Measurements from ENCODE around the gene CUBN.

CUBN gene

GRCh38 chr10:17068953-17069352 lies 60.7 kb downstream of the CUBN start:
- no peak for DNase-seq (ENCODE audit: low read depth)

DNA sequence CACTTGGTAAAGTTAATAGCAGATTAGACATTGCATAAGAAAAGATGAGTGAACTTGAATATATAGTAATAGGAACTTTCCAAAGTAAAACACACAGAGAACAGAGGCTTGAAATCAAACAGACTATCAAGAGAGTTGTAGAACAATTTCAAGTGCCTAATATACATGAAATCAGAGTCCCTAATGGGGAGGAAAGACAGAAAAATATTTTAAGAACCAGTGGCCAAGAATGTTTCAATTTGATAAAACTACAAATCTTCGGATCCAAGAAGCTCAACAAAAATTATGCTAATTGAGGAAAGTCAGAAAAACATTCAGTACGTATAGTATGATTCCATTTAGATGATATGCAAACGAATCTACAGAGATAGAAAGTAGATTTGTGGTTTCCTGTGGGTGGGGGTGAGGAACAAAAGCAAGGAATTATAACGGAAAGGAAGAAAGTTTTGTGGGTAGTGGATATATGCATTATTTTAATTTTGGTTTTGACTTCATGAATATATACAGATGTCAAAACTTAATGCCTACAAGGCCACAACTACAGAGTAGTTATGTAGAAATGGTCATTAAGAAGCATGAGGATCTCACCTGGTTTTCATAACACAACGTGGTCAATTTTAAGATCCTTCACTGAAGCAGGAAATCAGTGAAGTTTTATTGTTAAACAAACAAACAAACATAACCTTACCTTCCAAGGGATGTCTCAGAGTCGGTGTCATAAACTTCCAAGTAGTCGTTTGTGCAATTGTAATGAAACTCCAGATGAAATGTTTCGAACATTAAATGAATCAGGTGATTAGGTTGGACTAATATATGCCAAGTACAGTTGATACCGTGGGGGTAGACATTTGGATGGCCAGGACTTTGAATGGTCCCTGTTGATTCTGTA lies 62.0 kb downstream of the CUBN start:
- DNase-seq (ENCODE audit: low read depth), result no peak

DNA sequence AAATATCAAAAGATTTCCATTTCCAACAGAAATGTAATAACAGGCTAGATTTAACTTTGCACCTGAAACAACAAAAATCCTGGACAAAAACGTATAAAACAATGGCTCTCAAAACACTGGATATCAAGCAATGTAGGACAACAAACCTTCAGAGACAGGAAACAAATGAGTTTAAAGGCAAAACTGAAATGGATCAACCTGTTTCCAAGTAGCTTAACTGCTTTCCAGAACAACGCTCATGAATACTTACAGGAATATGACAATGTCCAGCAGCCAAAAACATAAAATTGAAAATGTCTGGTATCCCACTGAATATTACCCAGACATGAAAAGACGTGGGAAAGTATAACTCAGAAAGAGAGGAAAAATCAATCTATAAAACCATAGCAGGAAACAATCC lies 62.8 kb downstream of the CUBN start:
- no peak for DNase-seq (ENCODE audit: low read depth)

GRCh38 chr10:17066000-17066399 lies 63.6 kb downstream of the CUBN start:
- DNase-seq (ENCODE audit: low read depth), result no peak

DNA sequence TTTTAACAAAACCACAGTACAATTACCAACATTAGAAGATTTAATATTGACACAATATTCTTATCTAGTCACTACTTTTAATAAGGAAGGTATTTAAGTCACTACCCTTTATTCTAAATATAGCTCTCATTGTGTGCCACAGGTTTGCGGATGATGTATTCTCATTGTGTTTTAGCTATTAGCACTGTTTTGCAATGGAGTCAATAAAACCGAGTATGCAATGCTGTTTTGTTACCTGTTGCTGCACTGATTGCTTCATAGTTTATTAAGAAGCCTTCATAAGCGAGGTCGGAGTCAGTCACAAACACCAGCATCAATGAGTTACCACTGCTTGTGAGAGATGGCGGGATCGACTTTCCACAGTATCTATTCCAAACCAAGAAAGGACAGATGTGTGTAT lies 64.3 kb downstream of the CUBN start:
- DNase-seq (ENCODE audit: low read depth), result no peak

GRCh38 chr10:17064435-17064834 lies 65.2 kb downstream of the CUBN start:
- no peak for DNase-seq (ENCODE audit: low read depth)

GRCh38 chr10:17062955-17063484 lies 66.6 kb downstream of the CUBN start:
- no peak for DNase-seq (ENCODE audit: low read depth)

DNA sequence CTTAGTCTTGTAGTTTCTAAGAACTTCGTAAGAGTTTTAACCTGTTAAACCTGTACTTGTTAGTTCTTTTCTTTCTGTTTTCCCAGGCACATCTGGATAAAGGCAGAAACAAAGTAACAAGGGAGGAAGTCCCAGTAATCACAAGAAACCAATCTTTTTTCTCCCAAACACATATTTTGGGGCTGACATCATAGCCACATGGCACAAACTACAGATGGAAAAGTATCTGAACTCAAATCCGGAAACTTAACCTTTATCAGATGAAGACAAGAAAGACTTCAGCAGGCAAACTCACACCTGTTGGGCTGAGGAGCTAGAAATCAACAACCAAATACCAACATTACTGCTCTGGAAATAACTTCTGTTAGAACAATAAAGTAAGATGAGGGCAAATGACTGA lies 67.1 kb downstream of the CUBN start:
- no peak for DNase-seq (ENCODE audit: low read depth)

- no peak for DNase-seq (ENCODE audit: low read depth)
Measured at GRCh38 chr10:17062009-17062408, 67.6 kb downstream of the CUBN start.

- DNase-seq (ENCODE audit: low read depth), result no peak
Measured at GRCh38 chr10:17061418-17061817, 68.2 kb downstream of the CUBN start.

GRCh38 chr10:17060289-17060688 lies 69.3 kb downstream of the CUBN start:
- no peak for DNase-seq (ENCODE audit: low read depth)

DNA sequence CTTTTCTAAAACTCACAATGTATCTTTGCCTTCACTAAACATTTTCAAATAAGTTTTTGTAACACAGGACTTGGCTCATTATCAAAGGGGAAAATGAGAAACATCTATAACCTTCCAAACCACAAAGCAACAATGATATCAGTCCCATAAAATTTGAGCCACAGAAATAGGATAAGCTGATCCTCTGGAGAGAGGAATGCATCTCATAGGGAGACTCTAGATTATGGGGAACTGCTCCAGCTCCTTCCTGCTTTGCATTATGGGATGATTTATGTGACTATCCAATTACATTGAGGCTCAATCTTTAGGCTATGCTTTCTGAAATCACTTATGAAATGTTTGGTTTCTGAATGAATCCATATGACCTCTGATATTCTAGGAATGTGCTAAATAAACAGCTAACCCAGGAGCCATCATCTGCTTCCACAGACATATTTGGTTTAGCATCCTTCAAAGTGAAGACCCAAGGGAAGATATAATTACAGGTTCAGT lies 70.4 kb downstream of the CUBN start:
- no peak for DNase-seq (ENCODE audit: low read depth)

GRCh38 chr10:17058093-17058492 lies 71.5 kb downstream of the CUBN start:
- DNase-seq (ENCODE audit: low read depth), result no peak

DNA sequence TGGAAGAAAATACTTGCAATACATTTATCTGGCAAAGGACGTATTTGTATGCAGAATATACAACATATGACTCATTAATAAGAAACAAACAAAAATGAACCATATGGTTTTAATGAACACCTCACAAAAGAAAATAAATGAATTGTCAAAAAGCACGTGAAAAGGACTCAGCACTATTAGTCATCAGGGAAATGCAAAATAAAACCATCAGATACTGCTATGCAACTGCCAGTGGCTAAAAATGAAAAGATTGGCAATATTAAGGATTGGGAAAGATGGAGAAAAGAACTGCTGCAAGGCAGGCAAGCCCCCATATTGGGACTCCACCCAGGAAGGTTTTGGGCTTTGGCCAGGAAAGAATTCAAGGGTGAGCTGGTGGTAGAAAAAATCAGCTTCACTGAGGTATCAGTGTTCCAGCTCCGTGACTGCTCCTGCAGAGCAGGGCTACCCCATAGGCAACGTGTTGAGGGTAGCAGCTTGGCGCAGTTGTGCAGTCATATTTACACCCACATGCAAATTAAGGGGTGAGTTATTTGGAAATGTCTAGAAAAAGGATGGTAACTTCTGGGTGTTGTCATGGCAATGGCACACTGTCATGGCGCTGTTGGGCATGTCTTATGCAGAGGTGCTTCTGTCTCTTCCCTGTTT lies 72.7 kb downstream of the CUBN start:
- no peak for DNase-seq (ENCODE audit: low read depth)

DNA sequence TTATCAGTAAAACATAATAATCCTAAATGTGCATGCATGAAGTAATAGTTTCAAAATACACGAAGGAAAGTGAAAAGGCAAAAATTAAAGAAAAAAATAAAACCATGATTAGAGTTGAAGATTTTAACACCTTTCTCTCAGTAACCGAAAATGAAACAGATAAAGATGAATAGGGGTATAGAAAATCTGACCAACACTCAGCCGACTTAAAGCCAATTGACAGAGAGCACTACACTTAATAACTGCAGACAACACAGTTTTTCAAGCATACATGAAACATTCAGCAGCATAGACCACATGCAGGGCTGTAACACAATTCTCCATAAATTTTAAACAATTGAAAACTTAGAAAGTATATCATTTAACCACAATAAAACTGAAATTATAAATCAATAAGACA lies 76.1 kb downstream of the CUBN start:
- no peak for DNase-seq (ENCODE audit: low read depth)

DNA sequence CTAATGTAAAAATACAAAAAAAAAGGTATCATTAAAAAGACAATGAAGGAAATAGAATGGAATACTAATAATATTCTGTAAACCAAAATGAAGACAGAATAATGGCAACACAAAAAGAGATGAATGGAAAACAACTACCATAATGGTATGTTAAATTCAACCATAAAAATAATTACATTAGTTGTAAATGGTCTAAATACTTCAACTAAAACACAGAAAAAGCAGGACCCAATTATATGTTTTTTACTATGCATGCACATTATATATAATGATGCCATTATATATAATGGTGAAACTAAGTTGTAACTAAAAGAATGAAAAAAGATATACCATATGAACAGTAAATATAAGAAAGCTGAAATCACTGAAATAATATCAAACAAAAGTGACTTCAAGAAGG lies 76.5 kb downstream of the CUBN start:
- no peak for DNase-seq (ENCODE audit: low read depth)

GRCh38 chr10:17051851-17052250 lies 77.8 kb downstream of the CUBN start:
- DNase-seq (ENCODE audit: low read depth), result no peak

GRCh38 chr10:17049195-17049594 lies 80.4 kb downstream of the CUBN start:
- no peak for DNase-seq (ENCODE audit: low read depth)

DNA sequence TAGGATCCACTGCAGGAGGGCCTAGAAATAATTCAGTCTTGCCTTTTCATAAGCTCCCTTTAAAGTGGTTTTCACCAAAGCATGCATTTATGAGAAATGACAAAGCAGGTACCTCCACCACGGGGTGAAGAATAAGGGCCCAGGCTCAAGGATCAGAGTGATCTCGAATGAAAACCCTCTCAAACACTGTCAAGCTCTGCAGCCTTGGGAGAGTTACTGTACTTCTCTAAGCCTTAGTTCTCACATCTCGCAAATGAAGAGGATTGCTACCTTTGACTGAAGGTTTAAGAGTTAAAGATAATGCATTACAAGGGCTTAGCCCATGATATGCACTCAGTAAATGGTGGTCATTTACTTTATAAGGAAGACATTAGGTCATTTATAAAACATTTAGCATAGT lies 81.7 kb downstream of the CUBN start:
- no peak for DNase-seq (ENCODE audit: low read depth)

GRCh38 chr10:17046989-17047388 lies 82.6 kb downstream of the CUBN start:
- no peak for DNase-seq (ENCODE audit: low read depth)

DNA sequence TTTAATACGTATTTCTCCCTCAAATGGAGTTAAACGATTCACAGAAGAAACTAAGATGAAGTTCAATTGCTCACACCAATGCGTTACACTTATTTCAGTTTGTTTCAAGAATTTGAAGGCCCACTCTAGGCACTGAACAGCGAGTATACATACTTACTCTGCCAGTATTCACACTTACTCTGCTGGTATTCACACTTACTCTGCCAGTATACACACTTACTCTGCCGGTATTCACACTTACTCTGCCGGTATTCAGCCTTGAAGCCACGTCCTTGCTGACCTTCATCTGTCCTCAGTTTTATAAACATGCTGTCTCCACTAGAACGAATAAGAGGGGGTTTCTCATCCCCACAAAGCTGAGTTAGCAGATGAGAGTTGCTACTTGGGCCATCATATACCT lies 86.0 kb downstream of the CUBN start:
- DNase-seq (ENCODE audit: low read depth), result no peak

DNA sequence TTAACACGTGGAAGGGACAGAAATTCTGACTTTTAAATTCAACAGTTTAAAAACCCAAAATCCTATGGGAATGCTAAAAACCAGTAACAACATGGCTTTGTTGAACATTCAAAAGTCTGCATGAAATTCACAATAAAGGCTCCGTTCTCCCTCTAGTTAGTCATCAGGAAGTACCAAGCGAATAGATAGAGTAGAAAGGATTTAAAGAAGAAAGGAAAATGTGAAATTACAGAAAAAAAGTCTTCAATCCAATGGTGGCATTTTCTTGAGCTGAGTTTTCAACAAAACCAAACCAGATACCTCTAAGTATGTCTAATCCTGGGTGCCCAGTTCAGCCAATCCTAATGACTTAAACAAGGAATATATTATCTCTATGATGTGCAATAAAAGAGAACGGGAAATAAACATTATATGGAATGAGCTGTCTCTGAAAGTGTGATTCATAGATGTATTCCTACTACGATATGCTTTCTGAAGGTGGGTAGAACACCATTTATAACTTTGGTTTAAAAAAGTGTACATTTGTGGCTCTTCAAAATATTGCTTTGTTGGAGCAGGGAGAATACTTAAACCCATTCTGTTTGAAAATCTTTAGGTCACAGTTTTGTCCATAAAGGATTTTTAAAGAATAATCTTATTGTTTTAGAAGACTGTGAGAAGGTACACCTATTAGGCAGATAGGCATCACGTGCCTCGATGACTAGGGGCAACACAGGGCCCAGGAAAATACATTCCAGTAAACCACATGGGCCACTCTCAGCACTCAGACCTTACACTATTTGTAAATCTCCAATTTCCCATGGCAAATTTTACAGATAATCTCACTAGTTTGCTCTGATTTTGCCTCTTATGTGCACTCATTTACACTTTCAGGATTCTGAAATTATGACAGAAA lies 87.7 kb downstream of the CUBN start:
- DNase-seq (ENCODE audit: low read depth), result no peak
